Renal cortical epithelial cell (primary cell): ENCODE data around the gene CPLX3. TPM values are rescaled to one million over a fixed set of nuclear protein-coding genes. Genes with fewer than 3 reads are reported as not detected.

Source experiments
- DNase-seq: peaks from one replicate; pipeline ENCODE4 v3.0.0-alpha.2; 2011; ENCODE audit warnings: low read depth
- total RNA-seq: library from RNA; depleted of rRNA; stranded (reverse); fragments of >200 nt; gene quantifications from 2 replicates; pipeline ENCODE4 v1.2.3, GENCODE V29; 2014

The CPLX3 gene
- total RNA-seq, 1 donor from 2014 or later: not detected

DNA sequence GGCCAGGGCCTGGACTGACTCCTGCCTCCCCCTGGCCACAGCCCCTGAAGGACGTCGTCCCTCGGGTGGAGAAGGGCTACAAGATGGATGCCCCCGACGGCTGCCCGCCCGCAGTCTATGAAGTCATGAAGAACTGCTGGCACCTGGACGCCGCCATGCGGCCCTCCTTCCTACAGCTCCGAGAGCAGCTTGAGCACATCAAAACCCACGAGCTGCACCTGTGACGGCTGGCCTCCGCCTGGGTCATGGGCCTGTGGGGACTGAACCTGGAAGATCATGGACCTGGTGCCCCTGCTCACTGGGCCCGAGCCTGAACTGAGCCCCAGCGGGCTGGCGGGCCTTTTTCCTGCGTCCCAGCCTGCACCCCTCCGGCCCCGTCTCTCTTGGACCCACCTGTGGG, 24.1 kb upstream of the CPLX3 start:
- DNase-seq: no peak

- DNase-seq: no peak
Measured at GRCh38 chr15:74802862-74803447, 23.5 kb upstream of the CPLX3 start.

GRCh38 chr15:74804935-74805334, 21.5 kb upstream of the CPLX3 start:
- DNase-seq: no peak

GRCh38 chr15:74807282-74807681, 19.1 kb upstream of the CPLX3 start:
- DNase-seq: no peak

DNA sequence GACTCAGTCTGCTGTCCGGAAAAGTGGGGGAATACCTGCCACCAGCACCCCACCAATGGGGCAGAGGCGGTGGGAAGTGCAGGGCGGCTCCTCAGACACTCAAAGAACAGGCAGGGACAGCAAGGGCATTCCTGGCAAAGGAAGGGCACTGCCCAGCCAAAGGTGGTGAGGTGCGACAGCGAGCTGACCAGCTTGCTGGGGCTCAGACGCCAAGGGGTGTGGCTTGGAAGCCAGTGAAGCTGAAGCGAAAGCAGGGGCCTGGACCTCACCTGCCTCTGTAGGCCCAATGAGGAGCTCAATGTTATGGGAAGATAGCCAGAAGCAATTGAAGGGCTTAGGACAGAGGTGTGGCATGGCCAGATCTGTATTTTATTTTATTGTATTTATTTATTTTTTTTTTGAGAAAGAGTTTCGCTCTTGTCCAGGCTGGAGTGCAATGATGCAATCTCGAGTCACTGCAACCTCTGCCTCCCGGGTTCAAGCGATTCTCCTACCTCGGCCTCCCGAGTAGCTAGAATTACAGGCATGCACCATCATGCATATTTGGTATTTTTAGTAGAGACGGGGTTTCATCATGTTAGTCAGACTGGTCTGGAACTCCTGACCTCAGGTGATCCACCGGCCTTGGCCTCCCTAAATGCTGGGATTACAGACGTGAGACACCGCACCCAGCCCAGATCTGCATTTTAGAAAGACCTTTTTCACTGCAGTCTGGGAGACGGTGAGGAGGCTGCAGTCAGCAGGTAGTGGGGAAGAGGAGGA, 18.2 kb upstream of the CPLX3 start:
- peak; percentile 31 for DNase-seq

- no peak for DNase-seq
Measured at GRCh38 chr15:74808840-74809229, 17.6 kb upstream of the CPLX3 start.

DNA sequence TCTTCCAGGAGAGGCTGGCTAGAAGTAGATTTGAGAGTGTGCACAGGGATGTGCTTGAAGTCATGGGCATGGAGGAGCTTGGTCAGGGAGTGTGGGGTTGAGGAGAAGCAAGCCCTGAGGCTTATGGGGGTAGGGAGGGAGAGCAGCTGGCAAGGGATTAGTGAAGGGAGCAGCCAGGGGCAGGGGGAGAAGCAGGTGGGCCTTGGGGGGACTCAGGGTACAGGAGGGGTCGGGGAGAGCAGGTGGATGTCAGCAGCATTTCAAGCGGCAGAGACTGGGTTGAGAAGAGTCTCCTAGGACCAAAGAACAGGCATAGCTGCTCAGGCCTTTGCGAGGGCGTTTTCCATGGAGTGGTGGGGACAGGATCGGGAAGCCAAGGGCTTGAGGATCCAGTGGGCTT, 17.2 kb upstream of the CPLX3 start:
- no peak for DNase-seq

DNA sequence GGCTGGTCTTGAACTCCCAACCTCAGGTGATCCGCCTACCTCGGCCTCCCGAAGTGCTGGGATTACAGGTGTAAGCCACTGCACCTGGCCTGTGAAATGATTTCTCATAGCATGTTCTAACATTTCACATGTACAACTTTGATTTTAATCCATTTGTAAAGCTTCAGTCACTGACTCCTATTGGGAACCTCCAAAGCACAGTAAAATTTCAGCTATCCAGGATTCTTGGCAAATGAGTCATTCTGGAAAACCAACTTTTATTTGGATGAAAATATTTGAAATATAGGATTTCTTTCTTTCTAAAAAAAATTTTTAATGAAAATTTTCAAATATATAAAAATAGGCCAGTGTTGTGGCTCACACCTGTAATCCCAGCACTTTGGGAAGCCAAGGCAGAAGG, 16.5 kb upstream of the CPLX3 start:
- DNase-seq: no peak

GRCh38 chr15:74812533-74812932, 13.9 kb upstream of the CPLX3 start, which contains the start of gene LMAN1L:
Gene LMAN1L, plus strand, starts transcription at chr15:74812835. Its CDS starts 20 bp downstream, at chr15:74812855.
- DNase-seq: no peak

DNA sequence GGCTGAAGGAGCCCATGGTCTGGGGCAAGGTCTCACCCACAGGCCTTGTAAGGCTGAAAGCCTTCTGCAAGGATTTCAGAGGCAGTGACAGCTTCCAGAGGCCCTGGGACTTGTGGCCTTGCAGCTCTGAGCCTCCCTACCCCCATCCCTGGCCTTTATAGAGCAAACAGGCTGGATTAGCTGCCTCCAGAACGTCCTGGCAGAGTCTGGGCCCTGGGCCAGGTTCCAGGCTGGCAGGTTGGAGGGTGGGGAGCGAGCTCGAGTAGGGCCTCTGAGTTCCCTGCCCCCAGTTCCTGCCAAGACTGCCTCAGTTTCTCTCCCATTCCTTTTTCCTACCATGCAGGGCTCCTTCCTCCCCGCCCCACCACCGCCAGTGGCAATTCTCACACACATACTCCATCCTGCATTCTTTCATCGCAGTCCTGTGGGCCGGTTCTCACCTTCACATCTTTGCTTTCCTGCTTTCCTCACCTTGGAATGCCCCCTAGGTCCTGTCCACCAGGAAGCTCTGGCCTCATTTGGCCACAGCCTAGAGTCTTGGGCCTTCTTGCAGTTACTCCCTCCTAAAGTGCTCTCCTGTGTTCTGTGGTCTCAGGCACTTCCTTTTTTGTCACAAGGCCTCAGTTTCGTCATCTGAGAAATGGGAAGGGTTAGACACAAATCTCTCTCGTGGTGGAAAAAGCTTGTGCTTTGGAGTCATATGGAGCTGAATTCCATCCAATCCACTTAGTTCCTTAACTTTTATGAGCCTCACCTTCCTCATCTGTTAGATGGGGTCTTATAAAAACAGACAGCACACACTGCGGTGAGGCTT, 11.1 kb upstream of the CPLX3 start:
- DNase-seq: no peak

DNA sequence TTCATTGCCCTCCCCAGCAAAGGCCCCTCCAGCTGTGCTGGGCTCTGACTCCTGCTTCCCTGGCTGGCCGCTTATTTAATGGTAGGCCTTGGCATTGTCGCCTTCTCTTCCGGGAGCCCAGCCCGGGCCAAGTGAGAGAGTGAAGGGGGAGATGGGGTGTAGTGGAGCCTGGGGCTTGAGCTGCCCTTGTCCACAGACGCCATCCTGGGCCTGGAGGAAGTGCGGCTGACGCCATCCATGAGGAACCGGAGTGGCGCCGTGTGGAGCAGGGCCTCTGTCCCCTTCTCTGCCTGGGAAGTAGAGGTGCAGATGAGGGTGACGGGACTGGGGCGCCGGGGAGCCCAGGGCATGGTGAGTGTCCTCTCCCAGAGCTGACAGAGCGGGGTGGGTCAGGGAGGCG, 10.5 kb upstream of the CPLX3 start:
- DNase-seq: no peak

- DNase-seq: no peak
Measured at GRCh38 chr15:74816624-74817369, 9.6 kb upstream of the CPLX3 start.

- DNase-seq: peak; percentile 13
Measured at GRCh38 chr15:74817370-74817737, 9.1 kb upstream of the CPLX3 start.

DNA sequence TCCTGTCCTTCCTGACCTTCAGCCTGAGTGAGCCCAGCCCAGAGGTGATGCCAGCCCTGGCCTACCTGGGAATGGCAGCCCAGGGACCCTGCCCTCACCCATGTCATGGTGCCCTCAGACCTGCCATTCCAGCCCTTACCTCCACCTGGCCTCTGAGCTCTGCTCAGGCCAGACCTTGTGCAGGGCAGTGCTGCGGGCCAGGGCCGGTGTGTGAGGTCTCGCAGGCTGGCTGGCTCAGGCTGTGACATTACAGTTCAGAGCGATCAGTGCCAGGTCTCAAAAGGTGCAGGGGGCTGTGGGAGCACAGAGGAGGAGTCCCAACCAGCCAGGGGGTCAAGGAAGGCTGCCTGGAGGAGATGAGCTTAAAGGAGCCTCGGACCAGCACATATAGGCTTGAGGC, 6.4 kb upstream of the CPLX3 start:
- no peak for DNase-seq

GRCh38 chr15:74821091-74821789, 5.2 kb upstream of the CPLX3 start:
- peak; percentile 49 for DNase-seq

GRCh38 chr15:74821790-74822158, 4.7 kb upstream of the CPLX3 start:
- DNase-seq: no peak

DNA sequence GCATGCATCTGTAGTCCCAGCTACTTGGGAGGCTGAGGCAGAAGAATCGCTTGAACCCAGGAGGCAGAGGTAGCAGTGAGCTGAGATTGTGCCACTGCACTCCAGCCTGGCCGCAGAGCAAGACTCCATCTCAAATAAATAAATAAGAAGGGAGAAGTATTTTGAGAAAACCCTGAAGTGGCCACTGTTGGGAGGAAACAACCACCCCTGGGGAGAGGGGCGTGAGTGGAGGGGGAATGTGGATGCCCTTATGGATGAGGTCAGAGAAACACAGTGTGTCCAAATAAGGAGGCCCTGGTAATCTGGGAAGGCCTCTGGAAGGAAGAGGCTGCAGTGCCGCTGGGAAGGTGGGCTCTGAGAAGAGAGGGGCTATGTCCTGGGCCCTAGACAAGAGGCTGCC, 4.2 kb upstream of the CPLX3 start:
- DNase-seq: no peak

DNA sequence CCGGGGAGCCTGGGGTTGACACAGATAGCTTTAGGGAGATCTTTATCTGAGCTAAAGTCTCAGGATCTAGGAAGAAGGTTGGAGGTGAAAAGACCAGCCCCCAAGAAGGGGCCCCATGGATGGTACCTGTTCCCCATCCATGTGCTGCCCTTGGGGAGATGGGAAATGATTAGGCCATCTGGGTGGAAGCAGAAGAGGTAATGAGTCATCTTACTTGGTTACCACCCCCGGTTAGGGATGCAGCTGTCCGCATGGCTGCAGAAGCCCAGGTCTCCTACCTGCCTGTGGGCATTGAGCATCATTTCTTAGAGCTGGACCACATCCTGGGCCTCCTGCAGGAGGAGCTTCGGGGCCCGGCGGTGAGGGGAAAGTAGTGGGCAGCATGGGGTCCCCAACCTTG, 3.1 kb upstream of the CPLX3 start:
- no peak for DNase-seq

DNA sequence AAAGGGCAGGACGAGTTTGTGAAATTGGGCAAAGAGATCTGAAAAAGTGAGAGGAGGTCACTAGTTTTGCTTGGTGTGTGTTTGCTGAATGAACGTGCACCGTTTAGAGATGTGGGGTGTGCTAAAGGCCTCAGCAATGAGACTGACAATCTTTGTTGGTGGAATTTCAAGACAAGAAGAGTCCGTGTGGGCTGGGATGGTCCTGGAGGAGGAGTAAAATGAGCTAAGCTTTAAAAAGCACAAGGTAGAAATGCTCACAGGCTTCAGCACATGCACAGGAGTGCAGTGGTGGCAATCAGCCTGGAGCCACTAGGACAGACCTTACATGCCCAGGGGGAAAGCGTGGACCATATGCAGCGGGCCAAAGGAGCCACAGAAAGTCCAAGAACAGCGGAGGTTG, 1.5 kb upstream of the CPLX3 start:
- no peak for DNase-seq

- DNase-seq: no peak
Measured at GRCh38 chr15:74825866-74826265, 561 bp upstream of the CPLX3 start.

DNA sequence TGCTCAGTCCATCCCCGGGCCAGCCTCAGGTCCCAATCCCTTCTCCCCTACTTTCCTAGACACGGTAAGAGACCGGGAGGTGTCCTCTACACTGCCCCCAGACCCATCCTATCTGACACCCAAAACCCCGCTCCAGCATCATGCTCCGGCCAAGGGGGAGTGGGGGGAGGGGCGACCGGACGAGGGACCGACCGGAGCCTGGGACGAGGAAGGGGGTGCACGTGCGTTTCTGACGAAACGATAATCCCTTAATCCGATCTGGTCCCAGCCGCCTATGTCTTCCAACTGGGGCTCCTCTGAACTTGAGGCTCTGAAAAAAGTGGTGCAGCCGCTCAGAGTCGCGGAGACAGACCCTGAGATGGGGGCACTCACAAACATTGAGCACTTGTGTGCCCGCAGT, 494 bp downstream of the CPLX3 start:
- no peak for DNase-seq

DNA sequence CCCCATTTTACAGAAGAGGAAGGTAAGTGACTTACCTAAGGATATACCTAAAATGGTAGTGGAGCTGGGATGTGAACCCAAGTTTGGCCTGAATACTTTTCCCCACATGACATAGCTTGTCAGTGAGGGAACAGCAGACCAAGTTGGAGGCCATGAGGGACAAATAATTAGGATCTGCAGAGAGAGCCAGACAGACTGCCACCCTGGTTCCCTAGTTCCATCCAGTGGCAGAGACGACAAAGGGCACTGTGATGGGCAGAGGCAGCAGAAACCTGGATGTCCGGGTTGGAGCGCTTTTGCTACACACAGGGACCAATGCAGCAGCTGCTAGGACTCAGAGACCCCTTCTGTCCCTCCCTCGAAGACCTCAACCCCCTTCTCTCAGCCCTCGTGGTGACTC, 1.2 kb downstream of the CPLX3 start:
- DNase-seq: no peak
